Measurements from ENCODE around the gene CCDC127. TPM values are rescaled to one million over a fixed set of nuclear protein-coding genes. Genes with fewer than 3 reads are reported as not detected.

The CCDC127 gene
- total RNA-seq, 2 experiments from 2014 or later: 3.6 to 4.0 TPM

DNA sequence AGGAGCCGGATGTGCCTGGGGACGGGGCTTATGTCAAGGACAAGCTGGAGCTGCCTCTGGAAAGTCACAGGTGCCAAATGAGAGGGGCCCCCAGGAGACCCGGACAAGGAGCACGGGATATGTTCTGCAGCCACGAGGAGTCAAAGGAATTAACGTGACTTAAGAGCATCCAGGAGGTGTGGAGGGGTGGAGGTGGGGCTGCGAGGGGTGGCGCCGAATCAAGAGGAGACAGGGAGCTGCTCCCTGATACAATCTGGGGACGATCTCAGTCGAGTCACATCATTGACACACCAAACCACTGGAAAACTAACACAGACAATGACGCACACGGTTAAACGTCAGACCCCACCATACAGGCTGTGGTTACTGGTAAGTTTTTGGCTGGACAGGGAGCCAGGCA, 10.4 kb downstream of the CCDC127 start:
- Mint-ChIP-seq H3K4me1 (ENCODE audit: low read depth) (peaks cover 16% of the 10 kb centered on the region), H3K36me3 (ENCODE audit: low read depth) (peaks cover 29% of the 10 kb centered on the region), H3K27me3 (ENCODE audit: low read depth) (no peaks in the 10 kb centered on the region), H3K4me3 (no peak overlapping the region), H3K9me3 (no peaks in the 10 kb centered on the region), H3K27ac (no peak overlapping the region)
- CTCF ChIA-PET: interaction anchor here (1.4 kb wide), 1 partner anchor 19 kb away, joined by 6 read pairs; no protein-coding TSS in a partner anchor
- intact Hi-C loops (cut with micrococcal nuclease): no loop called here
- DNase-seq: no peak

DNA sequence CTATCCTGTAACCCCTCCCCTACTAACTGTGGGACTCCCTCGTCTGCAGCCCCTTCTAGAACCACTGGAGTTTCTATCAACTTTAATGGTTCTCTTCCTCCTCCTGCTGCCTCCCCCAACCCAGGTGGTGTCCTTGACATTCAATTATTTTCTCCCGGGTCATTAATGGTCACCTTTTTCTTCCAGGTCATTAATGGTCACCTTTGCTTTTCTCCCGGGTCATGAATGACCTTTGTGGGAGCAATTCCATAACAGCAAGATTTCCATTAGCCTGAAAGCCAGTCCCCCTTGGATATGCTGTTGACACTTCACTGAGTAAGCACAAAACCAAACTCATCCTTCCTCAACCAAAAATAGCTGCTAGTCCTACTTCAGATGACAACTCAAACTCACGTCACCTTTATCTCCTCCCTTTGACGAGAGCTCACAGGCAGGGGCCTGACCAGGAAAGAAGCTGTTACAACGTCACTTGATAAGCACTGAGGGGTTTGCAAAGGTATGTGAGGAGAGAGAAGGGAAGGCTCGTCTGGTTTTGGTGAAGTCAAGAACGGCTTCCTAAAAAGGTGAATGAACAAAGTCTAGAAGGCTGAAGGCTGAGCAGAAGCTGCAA, 10.9 kb downstream of the CCDC127 start:
- H3K4me1 Mint-ChIP-seq (ENCODE audit: low read depth): peaks cover 16% of the 10 kb centered on the region
- H3K9me3 Mint-ChIP-seq: no peaks in the 10 kb centered on the region
- no peak overlapping the region for H3K27ac Mint-ChIP-seq
- H3K4me3 Mint-ChIP-seq: no peak overlapping the region
- no peak for DNase-seq
- intact Hi-C loops (cut with micrococcal nuclease): no loop called here
- CTCF ChIA-PET: interaction anchor here (1.4 kb wide), 1 partner anchor 19 kb away, joined by 6 read pairs; no protein-coding TSS in a partner anchor
- H3K36me3 Mint-ChIP-seq (ENCODE audit: low read depth): peaks cover 30% of the 10 kb centered on the region
- H3K27me3 Mint-ChIP-seq (ENCODE audit: low read depth): no peaks in the 10 kb centered on the region

DNA sequence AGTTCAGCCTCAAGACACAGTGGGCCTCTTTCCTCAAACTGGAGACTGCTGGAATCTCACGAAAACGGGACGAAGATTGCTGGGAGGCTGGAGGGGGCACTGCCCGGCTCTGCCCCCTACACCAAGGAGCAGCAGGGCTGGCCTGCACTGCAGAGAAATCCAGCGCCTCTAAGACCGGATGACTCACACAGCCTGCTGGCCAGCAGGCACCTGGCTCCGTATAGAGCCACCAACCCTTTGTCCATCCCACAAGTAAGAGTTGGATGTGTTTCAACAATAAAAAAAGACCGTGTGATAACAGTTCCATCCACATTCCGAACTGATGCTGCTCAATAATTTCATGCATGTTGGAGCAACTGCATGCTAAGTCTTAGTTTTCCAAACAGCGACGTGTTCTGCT, 11.5 kb downstream of the CCDC127 start:
- Mint-ChIP-seq H3K27ac (no peak overlapping the region), H3K4me3 (no peak overlapping the region), H3K36me3 (ENCODE audit: low read depth) (peaks cover 30% of the 10 kb centered on the region), H3K4me1 (ENCODE audit: low read depth) (peaks cover 16% of the 10 kb centered on the region), H3K9me3 (no peaks in the 10 kb centered on the region), H3K27me3 (ENCODE audit: low read depth) (no peaks in the 10 kb centered on the region)
- CTCF ChIA-PET: no interaction called here
- intact Hi-C loops (cut with micrococcal nuclease): no loop called here
- no peak for DNase-seq

DNA sequence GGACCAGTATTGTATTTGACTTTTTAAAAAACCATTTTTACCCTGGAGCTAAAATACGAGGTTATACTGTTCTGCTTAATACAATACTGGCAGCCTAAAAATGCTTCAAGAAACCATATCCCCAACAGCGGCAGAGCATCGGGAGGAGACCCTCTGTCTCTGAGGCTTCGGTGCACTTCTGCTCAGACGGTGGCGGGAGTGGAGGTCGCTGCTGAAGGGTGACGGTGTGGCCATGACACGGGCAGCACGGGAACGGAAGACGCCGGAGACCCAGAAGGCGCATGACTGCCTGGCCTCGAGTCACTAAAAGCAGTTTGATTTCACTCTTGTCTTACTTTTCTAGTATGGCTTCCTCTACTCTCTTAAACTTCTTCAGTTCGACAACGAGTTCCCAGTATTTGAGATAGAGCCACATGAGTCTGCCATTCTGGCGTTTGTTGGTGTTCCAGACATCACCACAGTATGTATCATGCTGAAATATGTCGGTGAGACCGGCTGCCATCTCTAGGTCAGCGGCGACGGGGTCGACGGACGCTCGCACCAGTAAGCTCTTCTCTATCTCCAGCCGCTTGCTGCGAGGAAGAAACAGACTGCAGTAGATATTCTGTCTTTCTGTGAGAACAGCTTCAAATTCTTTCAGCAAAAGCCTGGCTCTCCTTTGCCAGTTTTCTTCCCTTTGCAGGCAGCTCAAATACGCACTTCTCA, 12.8 kb downstream of the CCDC127 start:
- CTCF ChIA-PET: no interaction called here

DNA sequence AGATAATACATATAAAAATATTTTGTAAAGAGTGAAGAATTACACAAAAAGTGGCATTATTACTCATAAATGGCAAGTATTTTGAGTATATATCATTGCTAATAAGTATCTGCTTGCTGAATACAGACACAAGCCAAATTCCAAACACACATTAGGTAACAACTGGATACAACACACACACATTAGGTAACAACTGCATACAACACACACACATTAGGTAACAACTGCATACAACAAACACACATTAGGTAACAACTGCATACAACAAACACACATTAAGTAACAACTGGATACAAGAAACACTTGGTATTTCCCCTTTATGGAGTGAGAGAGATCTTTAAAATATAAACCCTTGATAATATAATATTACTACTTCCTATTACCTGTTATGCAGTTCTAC, 13.5 kb downstream of the CCDC127 start:
- intact Hi-C loops (cut with micrococcal nuclease): no loop called here
- H3K9me3 Mint-ChIP-seq: no peaks in the 10 kb centered on the region
- H3K36me3 Mint-ChIP-seq (ENCODE audit: low read depth): peaks cover 26% of the 10 kb centered on the region
- H3K27me3 Mint-ChIP-seq (ENCODE audit: low read depth): no peaks in the 10 kb centered on the region
- no peak overlapping the region for H3K27ac Mint-ChIP-seq
- peaks cover 5% of the 10 kb centered on the region for H3K4me1 Mint-ChIP-seq (ENCODE audit: low read depth)
- CTCF ChIA-PET: interaction anchor here (1.8 kb wide), 1 partner anchor 16 kb away, joined by 4 read pairs; no protein-coding TSS in a partner anchor
- no peak overlapping the region for H3K4me3 Mint-ChIP-seq
- no peak for DNase-seq

More for the DNA sequence above, 12.8 kb downstream of the CCDC127 start:
- Mint-ChIP-seq H3K4me1 (ENCODE audit: low read depth) (peaks cover 11% of the 10 kb centered on the region), H3K4me3 (no peak overlapping the region), H3K9me3 (no peaks in the 10 kb centered on the region), H3K36me3 (ENCODE audit: low read depth) (peaks cover 26% of the 10 kb centered on the region), H3K27me3 (ENCODE audit: low read depth) (no peaks in the 10 kb centered on the region), H3K27ac (no peak overlapping the region)
- intact Hi-C loops (cut with micrococcal nuclease): no loop called here
- no peak for DNase-seq

DNA sequence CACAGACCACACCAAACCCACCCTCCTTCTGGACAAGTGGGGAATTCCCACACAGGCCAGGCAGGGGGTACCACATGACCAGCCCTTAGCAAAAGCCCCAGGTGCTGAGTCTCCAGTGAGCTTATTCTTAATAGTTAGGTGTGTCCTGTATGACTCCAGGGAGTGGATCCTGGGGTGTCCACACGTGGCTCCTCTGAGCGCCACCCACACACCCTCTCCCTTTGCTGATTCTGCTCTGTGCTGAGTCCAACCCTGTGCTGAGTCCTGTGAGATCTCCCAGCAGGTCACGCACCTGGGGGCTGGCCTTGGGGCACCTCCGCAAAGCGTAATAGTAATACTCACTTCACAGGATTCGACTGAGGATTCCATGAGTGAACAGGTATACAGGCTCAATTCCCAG, 14.0 kb downstream of the CCDC127 start:
- CTCF ChIA-PET: interaction anchor here (1.8 kb wide), 1 partner anchor 16 kb away, joined by 4 read pairs; no protein-coding TSS in a partner anchor
- Mint-ChIP-seq H3K27me3 (ENCODE audit: low read depth) (no peaks in the 10 kb centered on the region), H3K27ac (no peak overlapping the region), H3K4me3 (no peak overlapping the region), H3K4me1 (ENCODE audit: low read depth) (peaks cover 5% of the 10 kb centered on the region), H3K36me3 (ENCODE audit: low read depth) (peaks cover 26% of the 10 kb centered on the region), H3K9me3 (no peaks in the 10 kb centered on the region)
- intact Hi-C loops (cut with micrococcal nuclease): no loop called here
- no peak for DNase-seq

DNA sequence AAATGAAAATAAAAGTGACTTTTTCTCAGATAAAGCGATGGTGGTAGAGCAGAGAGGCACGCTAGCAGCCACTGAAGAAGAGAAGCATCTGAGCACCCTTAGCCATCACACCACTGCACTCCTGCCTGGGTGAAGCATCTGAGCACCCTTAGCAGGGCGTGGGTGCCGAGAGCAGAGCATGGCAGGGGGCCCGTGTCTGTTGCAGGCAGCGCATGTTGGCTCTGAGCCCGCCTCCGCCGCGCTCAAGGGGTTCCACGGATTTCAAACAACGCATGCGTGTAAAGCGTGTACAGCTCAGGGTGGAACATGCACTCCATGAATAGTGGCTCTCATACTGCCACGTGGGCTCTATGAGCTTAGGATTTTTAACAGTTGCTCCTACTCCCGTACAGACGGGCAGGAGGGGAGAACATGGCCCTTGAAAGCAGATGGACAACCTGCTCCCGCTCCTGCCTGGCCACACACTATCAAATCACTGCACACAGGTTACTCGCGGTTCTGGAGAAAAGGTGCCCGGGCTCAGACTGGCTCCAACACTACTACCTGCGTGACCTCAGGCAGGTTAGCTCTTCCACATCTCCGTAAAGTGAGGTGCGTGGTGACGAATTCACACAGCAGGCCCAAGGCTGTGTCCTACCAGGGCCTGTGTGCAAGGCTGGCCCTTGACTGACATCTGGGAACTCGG, 14.6 kb downstream of the CCDC127 start:
- H3K4me3 Mint-ChIP-seq: no peak overlapping the region
- H3K27me3 Mint-ChIP-seq (ENCODE audit: low read depth): no peaks in the 10 kb centered on the region
- intact Hi-C loops (cut with micrococcal nuclease): no loop called here
- CTCF ChIA-PET: interaction anchor here (1.8 kb wide), 1 partner anchor 15 kb away, joined by 4 read pairs; no protein-coding TSS in a partner anchor
- H3K27ac Mint-ChIP-seq: no peak overlapping the region
- H3K36me3 Mint-ChIP-seq (ENCODE audit: low read depth): peaks cover 26% of the 10 kb centered on the region
- DNase-seq: no peak
- peaks cover 2% of the 10 kb centered on the region for H3K4me1 Mint-ChIP-seq (ENCODE audit: low read depth)
- H3K9me3 Mint-ChIP-seq: no peaks in the 10 kb centered on the region

DNA sequence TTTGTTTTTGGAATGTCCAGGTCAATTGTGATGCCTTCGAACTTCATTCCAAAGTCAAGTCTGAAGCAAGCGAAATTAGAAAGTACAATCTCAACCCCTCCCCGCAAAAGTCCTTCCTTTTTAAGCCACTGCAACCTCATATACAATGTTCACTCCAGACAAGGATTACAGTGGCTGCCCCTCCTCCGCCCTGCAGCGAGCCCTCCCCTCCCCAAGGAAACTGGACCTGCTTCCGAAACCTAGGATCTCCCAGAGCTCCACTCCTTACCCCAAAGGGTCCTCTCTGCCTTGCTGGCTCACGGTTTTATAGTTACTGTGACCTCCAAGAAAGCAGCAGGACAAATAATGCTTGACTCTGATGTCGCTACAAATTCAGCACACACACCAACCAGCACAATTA, 16.3 kb downstream of the CCDC127 start:
- H3K4me3 Mint-ChIP-seq: no peak overlapping the region
- CTCF ChIA-PET: interaction anchor here (1.2 kb wide), 1 partner anchor 17 kb away, joined by 4 read pairs; the partner anchor contains the start of gene SDHA
- intact Hi-C loops (cut with micrococcal nuclease): no loop called here
- H3K27ac Mint-ChIP-seq: no peak overlapping the region
- H3K36me3 Mint-ChIP-seq (ENCODE audit: low read depth): peaks cover 21% of the 10 kb centered on the region
- no peaks in the 10 kb centered on the region for H3K27me3 Mint-ChIP-seq (ENCODE audit: low read depth)
- no peak for DNase-seq
- no peaks in the 10 kb centered on the region for H3K9me3 Mint-ChIP-seq
- no peaks in the 10 kb centered on the region for H3K4me1 Mint-ChIP-seq (ENCODE audit: low read depth)

DNA sequence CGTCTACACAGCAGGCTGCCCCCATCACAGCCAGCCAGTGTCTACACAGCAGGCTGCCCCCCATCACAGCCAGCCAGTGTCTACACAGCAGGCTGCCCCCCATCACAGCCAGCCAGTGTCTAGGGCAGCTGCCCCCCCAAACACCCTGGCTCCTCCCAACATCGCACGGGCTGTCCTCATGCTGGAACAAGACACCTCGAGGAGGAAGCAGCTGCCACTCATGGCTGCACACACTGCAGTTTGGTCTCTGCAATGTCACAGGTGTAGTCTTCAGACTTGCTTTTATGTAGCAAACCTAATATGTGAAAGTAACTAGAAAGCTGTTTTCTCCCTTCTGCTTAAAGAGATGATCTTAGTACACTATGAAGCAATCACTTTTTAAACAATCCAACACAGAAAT, 17.0 kb downstream of the CCDC127 start:
- intact Hi-C loops (cut with micrococcal nuclease): no loop called here
- H3K27ac Mint-ChIP-seq: no peak overlapping the region
- H3K4me1 Mint-ChIP-seq (ENCODE audit: low read depth): no peaks in the 10 kb centered on the region
- no peak for DNase-seq
- peaks cover 21% of the 10 kb centered on the region for H3K36me3 Mint-ChIP-seq (ENCODE audit: low read depth)
- no peak overlapping the region for H3K4me3 Mint-ChIP-seq
- no peaks in the 10 kb centered on the region for H3K9me3 Mint-ChIP-seq
- CTCF ChIA-PET: interaction anchor here (1.2 kb wide), 1 partner anchor 17 kb away, joined by 4 read pairs; the partner anchor contains the start of gene SDHA
- H3K27me3 Mint-ChIP-seq (ENCODE audit: low read depth): no peaks in the 10 kb centered on the region

DNA sequence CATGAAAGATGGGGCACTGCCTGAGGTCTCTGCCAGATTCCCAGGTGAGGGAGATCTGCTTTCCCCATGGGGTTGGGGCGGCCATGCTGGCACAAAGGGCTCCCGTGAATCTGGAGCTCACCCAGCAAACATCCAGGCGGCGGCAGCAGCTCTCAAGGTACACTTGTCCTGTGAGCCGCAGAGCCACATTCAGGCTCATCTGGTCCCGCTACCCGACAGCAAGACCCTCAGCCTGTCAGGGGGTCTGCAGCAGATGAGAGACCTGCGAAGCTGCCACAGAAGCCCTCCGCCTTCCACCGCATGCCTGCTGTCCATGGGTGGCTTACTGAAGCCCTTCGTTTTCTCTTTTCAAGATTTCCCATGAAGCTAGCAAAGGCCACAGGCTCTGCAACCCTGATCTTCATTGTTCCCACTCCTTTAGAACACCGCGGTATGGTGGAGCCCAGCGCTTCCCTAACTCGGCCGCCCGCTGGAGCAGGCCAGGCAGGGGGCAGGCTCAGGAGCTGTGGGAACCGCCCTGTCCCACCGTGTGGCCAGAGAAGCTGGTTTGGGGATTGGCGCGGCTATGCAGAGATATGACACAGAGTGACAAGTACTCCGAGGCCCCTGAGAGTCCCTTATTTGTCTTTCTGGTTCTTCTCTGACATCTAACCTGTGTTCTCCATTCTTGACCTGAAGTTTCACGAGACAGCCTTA, 17.9 kb downstream of the CCDC127 start:
- Mint-ChIP-seq H3K27me3 (ENCODE audit: low read depth) (no peaks in the 10 kb centered on the region), H3K27ac (no peak overlapping the region), H3K9me3 (no peaks in the 10 kb centered on the region), H3K4me1 (ENCODE audit: low read depth) (no peaks in the 10 kb centered on the region), H3K36me3 (ENCODE audit: low read depth) (peaks cover 13% of the 10 kb centered on the region), H3K4me3 (no peak overlapping the region)
- CTCF ChIA-PET: interaction anchor here (1.2 kb wide), 1 partner anchor 18 kb away, joined by 4 read pairs; the partner anchor contains the start of gene SDHA
- DNase-seq: no peak
- intact Hi-C loops (cut with micrococcal nuclease): no loop called here

DNA sequence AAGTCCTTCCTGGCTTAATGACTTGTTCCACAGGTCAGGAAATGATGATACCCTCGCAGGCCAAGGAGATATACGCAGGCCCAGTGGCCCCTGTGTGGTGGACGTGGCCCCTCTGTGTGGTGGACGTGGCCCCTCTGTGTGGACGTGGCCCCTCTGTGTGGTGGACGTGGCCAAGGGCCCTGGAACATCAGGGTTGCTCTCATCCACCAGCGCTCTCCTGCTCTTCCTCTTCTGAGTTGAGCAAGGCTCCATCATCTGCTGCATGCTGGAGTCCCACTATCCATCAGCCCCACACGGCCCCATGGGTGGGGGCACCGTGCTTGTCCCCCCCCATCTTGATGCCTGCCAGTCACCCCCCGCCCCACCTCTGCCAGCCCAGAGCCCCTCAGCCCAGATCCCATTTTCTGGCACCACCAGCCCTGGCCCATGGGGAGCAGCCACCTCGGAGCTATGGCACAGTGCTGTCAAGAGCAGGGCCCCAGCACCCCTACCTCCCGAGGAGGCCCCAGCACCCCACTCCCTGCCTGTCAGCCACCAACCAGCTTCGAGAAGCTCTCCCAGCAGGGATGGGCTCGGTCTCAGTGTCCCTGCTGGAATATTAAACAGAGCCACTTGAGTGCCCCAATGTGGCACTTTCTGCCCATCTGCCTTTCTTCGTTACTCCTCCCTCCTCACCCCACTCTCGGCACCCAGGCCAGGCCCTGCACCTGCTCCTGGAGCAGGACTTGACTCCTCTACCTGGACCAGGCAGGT, 18.6 kb downstream of the CCDC127 start:
- no peak overlapping the region for H3K27ac Mint-ChIP-seq
- no peaks in the 10 kb centered on the region for H3K4me1 Mint-ChIP-seq (ENCODE audit: low read depth)
- H3K36me3 Mint-ChIP-seq (ENCODE audit: low read depth): peaks cover 6% of the 10 kb centered on the region
- intact Hi-C loops (cut with micrococcal nuclease): no loop called here
- no peaks in the 10 kb centered on the region for H3K9me3 Mint-ChIP-seq
- DNase-seq: no peak
- CTCF ChIA-PET: no interaction called here
- no peaks in the 10 kb centered on the region for H3K27me3 Mint-ChIP-seq (ENCODE audit: low read depth)
- no peak overlapping the region for H3K4me3 Mint-ChIP-seq
